ENCODE data around the gene DNAAF8.

DNAAF8 gene

GRCh38 chr16:4695473-4696171 lies 38.7 kb upstream of the DNAAF8 start:
- DNase-seq, result no peak

GRCh38 chr16:4696172-4696904 lies 38.0 kb upstream of the DNAAF8 start:
- DNase-seq, result no peak

- DNase-seq, result no peak
Observed at GRCh38 chr16:4696905-4697847, 37.2 kb upstream of the DNAAF8 start.

DNA sequence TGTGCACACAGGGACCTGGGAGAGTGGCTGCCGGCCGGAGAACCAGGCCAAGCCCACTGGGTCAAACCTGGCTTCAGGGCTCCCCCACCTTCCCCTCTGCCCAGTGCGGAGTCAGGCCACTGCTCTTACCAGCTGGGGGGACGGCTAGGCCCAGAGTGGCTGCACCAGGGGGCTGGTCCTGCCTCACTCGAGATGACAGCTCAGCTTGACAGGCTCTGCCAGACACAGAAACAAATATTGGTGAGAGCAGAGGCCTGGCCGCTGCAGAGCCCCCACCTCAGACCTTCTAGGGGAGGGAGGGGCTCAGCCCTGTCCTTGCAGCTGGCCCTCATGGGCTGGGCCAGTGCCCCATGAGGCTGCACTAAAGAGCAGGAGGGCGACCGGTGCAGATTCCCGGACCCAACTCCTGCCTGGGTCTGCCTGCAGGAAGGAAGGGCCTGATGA lies 36.5 kb upstream of the DNAAF8 start:
- no peak for DNase-seq

GRCh38 chr16:4698321-4699045 lies 35.9 kb upstream of the DNAAF8 start:
- DNase-seq, result no peak

DNA sequence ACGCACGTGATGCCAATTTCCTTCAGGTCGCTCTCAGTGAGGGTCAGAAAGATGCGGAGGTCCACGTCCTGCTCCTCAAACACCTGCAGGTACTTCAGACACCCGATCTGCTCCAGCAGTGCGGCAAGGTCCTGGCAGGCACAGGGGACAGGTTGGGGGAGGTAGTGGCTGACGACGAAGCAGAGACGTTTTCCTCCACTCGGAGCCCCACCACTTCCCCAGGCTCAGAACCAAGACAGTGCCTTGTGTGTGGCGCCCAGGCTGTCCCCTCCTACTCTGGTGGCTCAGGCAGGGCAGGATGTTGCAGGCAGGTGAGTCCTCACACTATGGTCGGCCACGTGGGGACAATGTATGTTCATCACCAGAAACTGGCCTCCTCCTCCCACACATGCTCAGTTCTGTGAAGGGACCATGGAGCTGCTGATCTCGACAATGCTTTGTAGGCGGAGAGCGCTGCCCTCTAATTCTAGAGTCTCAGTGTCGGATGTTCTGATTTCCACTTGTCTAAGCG lies 35.2 kb upstream of the DNAAF8 start:
- DNase-seq, result no peak

DNA sequence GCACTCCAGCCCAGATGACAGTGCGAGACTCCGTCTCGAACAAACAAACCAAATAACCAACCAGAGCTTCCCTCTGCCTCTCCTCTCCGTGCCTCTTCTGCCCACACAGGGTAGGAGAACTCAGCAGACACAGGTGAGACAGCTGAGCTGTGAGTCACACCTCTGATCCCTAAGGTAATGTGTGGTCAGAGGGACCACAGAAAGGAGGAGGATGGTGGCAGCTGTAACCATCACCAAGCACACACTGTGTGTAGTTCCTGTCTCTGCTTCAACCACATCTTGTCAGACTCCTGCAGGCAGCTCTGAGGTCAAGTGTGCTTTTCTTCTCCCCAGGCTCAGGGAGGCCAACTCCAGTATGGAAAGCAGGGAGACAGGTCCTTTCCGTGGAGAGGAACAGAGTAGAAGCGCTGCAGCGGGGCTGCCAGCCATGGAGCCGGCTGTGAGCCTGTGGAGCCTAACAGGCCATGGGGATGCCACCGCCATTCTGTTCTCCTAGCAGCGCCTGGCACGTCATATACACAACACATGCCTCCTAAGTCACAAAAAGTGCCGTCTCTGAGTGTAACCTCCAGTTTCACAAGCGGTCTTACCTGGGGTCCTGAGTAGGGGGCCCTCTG lies 33.8 kb upstream of the DNAAF8 start:
- no peak for DNase-seq

- no peak for DNase-seq
Observed at GRCh38 chr16:4700997-4701743, 33.2 kb upstream of the DNAAF8 start.

- no peak for DNase-seq
Observed at GRCh38 chr16:4701791-4702465, 32.4 kb upstream of the DNAAF8 start.

GRCh38 chr16:4702466-4702808 lies 31.9 kb upstream of the DNAAF8 start:
- DNase-seq, result no peak

GRCh38 chr16:4703906-4704305 lies 30.4 kb upstream of the DNAAF8 start:
- DNase-seq, result no peak

GRCh38 chr16:4704491-4704890 lies 29.8 kb upstream of the DNAAF8 start:
- no peak for DNase-seq

DNA sequence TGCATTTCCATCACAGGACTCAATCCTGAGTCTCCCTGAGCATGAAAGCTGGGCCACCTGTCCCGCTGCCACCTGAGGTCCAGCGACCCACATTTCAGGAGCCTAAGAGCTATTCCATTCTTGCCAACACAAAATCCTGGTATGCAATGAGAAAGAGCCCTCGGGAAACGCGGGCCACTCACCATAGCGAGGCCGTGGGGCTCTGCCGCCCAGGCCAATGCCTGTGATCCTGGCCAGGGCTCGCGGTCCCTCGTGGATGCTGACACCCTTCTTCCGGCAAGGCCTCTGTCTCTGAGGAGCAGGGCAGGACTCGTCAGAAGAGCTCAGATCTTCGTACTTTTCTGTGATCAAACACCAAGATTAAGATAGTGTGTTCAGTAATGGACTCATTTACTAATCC lies 29.4 kb upstream of the DNAAF8 start:
- no peak for DNase-seq

- DNase-seq, result no peak
Observed at GRCh38 chr16:4706871-4707270, 27.5 kb upstream of the DNAAF8 start.

GRCh38 chr16:4709481-4709880 lies 24.9 kb upstream of the DNAAF8 start:
- DNase-seq, result no peak

- DNase-seq, result no peak
Observed at GRCh38 chr16:4713663-4714501, 20.5 kb upstream of the DNAAF8 start.

DNA sequence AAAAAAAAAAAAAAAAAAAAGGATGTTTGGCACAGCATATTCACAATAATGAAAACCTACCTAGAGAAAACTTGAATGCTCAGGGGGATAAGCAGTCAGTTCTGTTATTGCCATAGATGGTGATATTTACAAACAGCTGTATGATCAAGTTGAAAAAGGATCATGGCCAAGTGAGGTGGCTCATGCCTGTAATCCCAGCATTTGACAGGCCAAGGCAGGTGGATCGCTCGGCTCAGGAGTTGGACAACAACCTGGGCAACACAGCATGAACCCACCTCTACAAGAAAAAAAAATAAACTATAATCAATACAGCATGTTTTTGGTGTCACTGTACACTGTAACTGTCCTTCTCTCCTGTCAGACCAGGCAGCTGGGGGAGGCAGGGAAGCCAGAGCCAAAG lies 19.3 kb upstream of the DNAAF8 start:
- DNase-seq, result no peak

DNA sequence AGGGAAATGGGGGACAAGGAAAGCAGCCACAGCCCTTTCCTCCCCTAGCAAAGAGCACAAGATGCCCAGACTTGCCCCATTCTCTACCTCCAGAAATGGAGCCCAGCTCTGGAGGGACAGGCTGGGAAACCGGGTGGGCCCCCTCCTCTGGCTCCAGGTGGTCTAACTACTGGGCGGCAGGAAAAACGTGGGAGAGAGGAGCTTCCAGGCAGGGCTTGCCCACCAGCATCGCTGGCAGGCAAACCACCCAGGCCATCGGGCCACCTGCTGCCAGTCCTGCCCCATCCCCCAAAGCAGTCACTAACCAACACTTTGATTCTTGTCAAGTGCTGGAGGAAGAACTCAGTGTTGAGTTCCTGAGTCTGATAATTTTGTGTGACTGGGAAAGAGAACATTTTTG lies 15.9 kb upstream of the DNAAF8 start:
- DNase-seq, result no peak

GRCh38 chr16:4723071-4723767 lies 11.1 kb upstream of the DNAAF8 start:
- DNase-seq, result no peak

All from CD4-positive, alpha-beta T cell treated with Interleukin-15 for 1 hour (primary cell).